Measurements from ENCODE around the gene NPEPL1.

Gene NPEPL1

DNA sequence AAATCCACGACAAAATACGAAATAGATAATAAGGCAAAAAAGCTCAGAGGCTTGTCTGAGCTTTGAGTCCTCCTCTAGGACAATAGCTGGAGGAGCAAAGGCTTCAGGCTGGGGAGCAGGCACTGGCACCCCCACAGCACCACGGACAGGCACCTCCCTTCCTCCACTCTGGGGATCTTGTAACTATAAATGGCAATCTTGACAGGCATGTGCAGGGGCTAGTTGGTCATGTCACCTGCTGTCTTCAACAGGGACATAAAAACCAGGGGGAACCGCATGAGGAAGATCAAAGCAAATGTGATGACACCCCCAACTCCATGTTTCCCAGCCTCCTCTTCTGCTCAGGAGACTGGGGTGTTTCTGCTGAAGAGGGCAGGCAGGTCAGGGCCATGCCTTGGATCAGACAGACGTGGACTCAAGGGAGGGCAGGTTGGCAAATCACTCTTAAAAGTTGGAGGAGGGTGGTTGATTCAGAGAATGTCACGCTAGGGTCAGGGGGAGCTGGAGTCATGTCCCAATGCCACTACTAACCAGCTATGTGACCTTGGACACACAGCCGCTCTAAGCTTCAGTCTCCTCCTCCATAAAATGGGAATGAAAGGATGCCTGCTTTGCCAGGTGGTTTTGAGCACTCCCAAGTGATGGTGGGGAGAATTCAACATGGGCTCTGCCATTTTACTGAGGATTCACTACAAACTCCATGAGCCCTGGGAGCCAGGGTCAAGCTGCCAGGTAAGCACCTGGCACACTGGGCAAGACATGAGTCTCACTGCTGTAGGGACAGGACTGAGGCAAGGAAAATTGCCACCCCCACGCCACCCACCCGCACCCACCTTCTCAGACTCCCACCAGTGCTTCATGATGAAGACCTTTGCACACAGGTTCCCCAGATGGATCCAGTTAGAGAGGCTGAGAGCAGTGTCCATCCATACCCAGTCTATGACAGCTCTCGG, 48.0 kb downstream of the NPEPL1 start:
- no peak for DNase-seq (ENCODE audit: low read depth)
- H3K4me3 ChIP-seq (ENCODE audit: low read length), result no peak overlapping the region
- TF ChIP-seq, protein P1, sequence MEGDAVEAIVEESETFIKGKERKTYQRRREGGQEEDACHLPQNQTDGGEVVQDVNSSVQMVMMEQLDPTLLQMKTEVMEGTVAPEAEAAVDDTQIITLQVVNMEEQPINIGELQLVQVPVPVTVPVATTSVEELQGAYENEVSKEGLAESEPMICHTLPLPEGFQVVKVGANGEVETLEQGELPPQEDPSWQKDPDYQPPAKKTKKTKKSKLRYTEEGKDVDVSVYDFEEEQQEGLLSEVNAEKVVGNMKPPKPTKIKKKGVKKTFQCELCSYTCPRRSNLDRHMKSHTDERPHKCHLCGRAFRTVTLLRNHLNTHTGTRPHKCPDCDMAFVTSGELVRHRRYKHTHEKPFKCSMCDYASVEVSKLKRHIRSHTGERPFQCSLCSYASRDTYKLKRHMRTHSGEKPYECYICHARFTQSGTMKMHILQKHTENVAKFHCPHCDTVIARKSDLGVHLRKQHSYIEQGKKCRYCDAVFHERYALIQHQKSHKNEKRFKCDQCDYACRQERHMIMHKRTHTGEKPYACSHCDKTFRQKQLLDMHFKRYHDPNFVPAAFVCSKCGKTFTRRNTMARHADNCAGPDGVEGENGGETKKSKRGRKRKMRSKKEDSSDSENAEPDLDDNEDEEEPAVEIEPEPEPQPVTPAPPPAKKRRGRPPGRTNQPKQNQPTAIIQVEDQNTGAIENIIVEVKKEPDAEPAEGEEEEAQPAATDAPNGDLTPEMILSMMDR (conservative IDR thresholded peaks at IDR 0.05; ENCODE audit: low read length), result no peak

DNA sequence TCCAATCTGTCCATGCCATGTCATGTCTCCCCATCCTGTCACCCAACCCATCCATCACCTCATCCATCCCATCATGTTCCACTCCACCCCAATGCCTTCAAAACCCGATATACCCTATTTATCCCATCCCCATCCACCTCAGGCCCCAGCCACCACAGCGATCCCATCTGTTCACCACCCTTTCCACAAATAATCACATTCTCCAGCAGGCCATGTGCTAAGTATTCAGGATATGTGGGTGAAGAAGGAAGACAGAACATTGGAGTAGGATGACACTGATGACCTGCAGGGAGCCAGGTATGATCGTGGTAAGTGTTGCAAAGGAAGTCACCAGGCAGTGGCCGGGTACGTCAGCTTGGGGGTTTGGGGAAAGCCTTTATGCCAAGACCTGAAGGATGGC, 48.8 kb downstream of the NPEPL1 start:
- DNase-seq (ENCODE audit: low read depth), result no peak
- TF ChIP-seq, protein P1 (conservative IDR thresholded peaks at IDR 0.05; ENCODE audit: low read length), result no peak
- no peak overlapping the region for H3K4me3 ChIP-seq (ENCODE audit: low read length)

DNA sequence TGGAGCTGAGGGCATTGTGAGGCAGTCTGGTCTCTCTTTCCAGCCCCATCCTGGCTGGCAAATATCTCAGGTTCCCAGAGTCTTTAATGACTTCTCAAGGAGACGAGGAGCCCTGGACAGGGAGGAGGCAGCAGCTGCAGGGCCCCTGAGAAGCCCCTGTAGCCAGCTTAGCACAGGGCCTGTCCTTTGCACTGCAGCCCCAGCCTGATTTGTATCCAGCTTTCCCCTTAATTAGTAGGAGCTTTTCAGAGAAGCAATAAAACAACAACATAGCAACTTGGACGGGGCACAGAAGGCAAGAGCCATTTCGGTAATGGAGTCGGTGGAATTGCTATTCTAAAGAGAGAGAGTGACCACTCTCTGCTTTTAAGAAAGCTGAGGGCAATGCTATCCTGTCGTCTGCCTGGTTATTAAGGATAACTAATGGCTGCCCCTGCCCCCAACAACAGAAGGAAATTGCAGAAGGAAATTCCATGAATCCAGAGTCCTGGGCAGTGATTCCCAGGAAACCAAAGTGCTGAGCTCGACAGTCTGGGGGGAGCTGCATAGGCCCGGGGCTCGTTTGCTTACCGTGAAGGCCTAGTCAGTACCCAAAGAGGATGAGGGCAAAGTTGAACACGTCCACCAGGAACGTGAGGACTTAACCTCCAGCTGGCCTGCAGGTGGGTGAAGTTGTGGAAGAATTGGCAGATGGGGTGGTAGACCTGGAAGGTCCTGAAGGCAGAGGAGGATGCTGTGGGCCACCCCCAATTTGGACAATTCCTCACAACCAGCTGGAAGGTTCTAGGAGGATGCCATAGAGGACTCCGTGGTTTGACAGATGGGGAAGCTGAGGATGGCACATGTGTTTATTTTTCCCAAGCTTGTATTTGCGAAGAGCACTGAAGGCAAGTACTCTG, 50.3 kb downstream of the NPEPL1 start:
- DNase-seq (ENCODE audit: low read depth), result no peak
- H3K4me3 ChIP-seq (ENCODE audit: low read length), result no peak overlapping the region
- TF ChIP-seq, protein P1 (conservative IDR thresholded peaks at IDR 0.05; ENCODE audit: low read length), result no peak

DNA sequence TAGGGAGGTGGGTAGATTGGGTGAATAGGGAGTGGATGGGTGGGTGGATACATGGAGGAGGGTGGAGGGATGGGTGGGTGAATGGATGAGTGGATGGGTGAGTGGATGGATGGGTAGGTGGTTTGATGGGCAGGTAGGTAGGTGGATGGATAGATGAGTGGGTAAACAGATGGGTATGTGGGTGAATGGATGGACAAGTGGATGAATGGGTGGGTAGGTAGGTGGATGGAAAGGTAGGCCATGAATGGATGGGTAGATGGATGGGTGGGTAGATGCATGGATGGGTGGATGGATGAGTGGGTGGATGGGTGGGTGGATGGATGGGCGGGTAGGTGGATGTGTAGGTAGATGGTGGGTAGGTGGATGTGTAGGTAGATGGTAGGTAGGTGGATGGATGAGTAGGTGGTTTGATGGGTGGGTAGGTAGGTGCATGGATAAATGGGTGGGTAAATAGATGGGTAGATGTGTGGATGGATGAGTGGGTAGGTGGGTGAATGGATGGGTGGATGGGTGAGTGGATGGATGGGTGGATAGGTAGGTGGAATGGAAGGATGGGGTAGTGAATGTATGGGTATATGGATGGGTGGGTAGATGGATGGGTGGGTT, 51.4 kb downstream of the NPEPL1 start:
- no peak overlapping the region for H3K4me3 ChIP-seq (ENCODE audit: low read length)
- DNase-seq (ENCODE audit: low read depth), result no peak

DNA sequence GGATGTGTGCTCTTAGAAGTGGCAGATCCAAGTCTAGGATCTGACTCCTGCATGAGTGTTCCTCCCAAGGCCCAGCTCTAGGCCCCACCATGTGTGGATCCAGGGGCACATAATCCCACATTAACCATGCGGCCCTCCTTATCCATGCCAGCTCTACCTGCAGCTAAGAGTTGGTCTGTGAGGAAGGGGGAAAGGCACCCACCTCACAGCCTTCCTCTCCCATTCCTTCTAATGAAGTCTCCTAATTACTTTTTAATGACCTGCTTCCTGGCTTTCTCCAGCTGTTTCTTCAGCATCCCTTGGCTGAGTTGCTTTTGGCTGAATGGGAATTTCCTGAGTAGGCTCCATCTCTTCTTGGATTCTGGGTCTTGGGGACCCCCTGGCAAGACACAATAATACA, 52.2 kb downstream of the NPEPL1 start:
- H3K4me3 ChIP-seq (ENCODE audit: low read length), result no peak overlapping the region
- TF ChIP-seq, protein P1 (conservative IDR thresholded peaks at IDR 0.05; ENCODE audit: low read length), result no peak
- DNase-seq (ENCODE audit: low read depth), result no peak

More for the DNA sequence above, 51.4 kb downstream of the NPEPL1 start:
- TF ChIP-seq, protein P1 (conservative IDR thresholded peaks at IDR 0.05; ENCODE audit: low read length), result no peak

DNA sequence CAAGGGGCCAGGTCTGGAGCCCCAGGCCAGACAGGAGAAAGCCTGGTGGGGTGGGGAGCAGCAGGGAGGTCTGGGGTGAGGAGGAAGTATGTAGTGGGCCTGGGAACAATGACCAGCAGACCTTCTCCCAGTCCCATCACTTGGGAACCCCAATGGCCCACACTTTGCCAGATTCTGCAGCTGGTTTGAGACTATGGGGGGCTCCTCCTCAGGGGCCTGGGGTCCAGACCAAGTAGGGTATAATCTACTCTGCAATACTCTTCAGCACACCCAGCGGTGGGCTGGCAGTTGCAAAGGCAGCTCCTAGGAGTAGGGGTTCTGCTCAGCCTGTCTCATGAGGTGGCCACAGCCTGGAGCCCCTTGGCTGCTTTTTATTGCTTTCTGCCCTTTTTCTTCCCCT, 52.8 kb downstream of the NPEPL1 start:
- no peak for DNase-seq (ENCODE audit: low read depth)
- TF ChIP-seq, protein P1 (conservative IDR thresholded peaks at IDR 0.05; ENCODE audit: low read length), result no peak

More for the DNA sequence above, 52.8 kb downstream of the NPEPL1 start:
- H3K4me3 ChIP-seq (ENCODE audit: low read length), result no peak overlapping the region

All from AG10803 (cell line).